ENCODE data around the gene POU2F3.

The POU2F3 gene

DNA sequence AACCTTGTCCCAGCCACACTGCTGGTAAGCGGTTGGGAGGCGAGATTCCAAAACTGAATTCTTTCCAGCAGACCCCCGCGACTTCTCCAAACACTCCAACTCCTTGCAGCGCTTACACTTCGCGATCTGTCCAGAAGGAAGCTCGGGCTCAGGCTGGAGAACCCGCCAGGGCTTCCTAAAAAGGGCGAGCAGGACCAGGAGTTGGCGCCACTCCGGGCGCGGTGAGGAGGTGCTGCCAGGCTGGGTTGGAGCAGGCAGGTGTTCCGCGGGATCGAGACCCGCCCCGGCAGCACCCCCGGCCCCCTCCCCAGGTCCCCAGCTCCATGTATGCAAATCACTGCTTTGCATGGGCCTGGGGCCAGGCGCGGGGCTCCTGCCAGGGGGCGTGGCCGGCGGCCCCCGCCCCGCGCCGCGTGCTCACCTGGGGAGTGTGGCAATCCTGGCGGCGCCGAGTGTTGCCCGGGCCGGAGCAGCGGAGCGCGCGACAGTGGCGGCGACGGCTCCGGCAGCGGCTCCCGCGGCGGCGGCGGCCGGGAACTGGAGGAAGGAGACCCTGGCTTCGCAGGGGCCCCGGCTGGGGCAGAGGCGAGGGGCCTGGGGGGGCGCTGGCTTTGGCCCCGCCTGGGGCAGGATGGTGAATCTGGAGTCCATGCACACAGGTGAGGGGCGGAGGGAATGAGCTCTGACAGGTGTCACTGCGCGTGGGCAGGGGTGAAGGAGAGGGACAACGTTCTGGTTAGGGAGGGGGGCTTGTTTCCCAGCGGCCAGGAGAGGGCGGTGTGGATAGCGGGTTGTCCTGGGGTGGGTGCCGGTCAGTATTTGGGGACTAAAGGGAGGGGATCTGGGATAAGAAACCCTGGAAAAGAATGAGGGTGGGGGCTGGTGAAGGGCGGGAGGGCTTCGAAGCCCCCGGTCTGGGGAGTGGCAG is at the start of gene POU2F3:
POU2F3 (plus strand) TSS at position 428 of the 928 bp plus-strand sequence; CDS start at position 632, 204 bp downstream.
- no peak for DNase-seq

DNA sequence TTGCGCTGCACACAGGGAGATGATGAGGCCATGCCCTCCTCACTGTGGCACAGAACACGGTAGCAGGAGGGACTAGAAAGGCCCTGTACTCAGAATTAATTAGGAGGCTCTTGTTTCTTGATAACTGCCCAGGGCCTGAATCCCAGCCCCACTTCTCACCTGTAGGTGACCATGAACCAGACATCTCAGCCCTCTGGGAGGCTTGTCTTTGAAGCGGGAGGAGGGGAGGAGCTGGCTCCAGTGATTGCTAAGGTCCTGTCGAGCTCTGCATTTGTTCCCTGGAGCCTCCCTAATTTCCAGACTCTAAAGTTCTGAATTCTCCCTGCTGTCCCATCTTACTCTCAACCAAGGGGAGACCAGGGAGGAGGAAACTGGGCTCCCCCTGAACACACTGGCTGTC is 48.9 kb upstream of the POU2F3 start:
- no peak for DNase-seq

DNA sequence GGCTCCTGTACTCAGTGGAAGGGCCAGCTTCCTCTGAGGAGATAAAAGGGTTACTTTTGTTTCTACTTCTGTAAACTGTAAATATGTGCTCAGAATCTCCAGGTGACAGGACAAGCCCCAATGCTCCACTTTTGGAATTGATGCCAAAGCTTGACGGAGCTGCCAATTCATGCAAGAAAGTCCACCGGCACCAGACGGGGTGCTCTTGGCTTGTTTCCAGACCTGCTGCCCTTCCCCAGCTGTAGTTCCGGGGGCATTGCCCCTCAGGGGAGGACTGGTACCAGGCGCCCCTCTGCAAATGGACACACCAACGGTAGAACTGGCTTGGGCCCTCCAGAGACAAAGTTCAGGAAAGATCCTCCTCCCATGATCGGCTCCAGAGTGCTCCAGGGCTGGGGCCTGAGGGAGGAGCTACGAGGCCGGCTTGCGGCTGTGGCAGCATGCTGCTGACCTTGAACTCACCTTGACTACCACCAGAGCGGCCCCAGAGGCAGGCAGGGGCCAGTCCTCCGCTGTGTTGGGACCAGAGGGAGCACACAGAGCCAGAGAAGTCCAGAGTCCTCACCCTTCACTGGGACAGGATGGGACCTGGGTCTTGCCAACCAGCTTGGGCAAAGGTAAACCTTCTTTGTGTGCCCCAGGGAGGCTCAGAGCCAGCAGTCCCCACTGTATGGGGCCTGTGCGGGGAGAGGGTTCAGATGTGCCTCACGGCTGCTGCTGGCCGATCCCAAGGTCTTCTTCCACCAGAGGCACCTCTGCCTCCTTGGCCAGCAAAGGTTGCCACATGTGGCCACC is 46.9 kb upstream of the POU2F3 start:
- no peak for DNase-seq

DNA sequence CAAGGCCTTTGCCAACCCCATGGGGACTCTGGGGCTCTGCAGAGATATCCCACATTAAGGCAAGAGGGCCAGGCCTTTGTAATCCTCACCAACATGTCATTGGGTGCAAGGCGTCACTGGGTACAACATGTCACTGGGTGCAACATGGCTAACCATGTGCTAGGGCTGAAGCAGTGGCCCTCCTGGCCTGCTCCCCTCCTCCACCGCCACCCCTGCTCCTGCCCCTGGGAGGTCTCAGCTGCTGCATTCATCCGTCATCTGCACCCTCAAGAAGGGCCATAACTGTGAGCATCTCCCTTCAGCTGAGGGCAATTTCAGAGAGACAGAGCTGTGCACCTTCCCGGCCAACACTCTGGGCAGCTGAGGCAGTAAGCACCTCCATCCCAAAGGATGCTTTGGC is 45.8 kb upstream of the POU2F3 start:
- no peak for DNase-seq

DNA sequence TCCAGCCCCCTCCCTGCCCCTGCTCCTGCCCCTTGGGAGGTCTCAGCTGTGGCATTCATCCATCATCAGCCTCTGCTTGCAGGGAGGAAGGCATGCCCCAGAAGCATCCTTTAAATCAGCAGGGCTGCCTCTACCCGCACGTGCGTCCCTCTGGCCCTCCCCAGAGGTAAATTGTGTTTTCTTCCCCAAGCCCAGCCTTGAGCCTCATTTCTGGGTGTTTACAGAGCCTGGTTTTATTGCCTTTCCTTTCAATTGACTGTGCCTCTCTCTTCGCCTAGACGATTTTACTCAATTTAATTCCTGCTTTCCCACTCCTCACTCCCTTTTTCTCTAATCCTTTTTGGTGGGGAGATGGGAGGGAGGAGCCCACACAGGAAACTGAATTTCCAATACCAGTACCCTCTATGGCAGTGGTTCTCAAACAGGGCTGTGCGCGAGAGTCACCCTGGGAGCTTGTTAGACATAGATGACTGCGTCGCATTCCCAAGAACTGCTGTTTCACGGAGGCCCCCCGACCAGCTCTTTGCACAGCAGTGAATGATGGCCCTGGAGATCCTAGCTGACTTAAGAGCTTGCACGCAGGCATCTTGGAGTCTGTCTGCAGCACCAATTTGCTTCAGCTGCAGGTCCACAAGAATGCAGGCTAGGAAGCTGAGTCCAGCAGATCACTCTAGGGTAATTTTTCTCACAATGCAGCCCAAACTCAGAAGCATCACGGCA is 44.2 kb upstream of the POU2F3 start:
- DNase-seq, result no peak

DNA sequence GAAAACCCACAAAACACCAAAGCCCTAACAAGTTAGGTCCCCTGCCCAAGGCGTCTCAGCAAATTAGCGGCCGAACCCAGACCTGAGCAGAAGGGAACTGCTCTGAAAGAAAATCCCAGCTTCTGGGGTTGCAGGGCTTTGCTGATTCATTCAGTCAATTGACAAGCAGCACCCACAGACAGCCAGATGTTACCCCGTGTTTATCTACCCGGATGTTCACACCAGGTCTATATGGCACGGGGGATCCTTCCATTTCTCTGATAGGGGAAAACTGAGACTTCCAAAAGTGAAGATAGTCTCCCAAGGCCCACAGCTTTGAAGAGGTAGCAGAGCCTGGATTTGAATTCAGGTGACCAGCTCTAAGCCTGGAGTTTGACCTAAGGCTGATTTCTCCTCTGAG is 43.1 kb upstream of the POU2F3 start:
- no peak for DNase-seq

DNA sequence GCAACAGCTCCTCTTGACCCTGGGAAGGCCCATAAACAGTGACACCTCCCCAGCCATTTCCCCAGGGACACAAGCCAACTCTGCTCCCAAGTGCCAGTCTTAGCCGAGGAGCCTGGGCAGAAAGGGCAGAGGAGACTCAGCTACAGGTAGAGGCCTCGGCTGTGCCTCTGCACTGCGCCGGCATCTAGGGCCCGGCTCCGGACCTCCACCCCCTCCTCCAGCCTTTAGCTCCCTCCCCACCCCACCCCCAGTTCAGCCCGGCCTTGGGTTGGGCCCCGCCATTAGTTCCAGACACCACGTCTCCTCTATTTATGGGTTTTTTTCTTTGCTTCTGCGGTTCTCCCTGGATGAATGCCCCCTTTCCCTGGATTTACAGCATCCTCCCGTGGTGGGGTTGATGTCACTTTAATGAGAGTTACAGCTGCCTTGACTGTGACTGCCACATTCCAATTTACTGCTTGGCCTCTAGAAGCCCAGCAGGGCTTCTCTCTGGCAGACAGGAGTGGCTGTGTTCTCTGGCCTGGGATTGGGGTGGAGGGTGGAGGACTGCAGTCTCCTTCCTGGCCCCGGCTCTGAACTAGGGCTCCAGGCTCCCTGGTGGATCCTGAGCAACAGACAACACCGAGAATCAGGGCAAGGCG is 42.6 kb upstream of the POU2F3 start:
- DNase-seq, result no peak

DNA sequence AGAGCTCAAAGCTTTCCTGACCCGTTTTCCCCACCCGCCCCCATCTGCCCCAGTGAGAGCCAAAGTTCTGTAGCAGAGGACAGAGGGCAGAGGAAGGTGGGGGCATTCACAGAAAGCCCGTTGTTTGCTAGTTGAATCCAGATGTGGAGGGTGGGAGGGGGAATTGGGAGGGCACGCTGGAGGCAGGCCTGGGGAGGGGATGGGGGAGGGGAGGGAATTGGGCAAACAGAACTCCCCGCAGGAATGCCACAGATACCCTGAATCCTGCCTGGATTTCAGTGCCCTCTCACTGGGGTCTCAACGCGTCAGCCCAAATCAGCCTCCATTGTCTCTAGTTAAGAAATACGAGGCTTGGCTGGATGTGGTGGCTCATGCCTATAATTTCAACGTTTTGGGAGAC is 42.0 kb upstream of the POU2F3 start:
- DNase-seq, result no peak

DNA sequence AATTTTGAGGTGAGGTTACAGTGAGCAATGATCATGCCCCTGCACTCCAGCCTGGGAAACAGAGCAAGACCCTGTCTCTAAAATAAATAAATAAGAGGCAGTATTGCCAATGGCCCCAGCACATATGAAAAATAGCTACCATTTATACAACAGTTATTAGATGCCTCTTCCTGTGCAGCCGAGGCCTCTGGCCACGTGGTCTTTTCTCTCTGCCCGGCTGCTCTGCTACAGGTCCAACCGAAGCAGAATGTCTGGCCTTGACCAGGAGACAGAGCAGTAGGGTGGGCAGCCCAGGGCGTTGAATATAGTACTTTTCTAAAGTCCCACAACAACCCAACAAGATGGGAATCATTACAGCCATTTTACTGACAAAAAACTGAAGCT is 41.5 kb upstream of the POU2F3 start:
- no peak for DNase-seq

DNA sequence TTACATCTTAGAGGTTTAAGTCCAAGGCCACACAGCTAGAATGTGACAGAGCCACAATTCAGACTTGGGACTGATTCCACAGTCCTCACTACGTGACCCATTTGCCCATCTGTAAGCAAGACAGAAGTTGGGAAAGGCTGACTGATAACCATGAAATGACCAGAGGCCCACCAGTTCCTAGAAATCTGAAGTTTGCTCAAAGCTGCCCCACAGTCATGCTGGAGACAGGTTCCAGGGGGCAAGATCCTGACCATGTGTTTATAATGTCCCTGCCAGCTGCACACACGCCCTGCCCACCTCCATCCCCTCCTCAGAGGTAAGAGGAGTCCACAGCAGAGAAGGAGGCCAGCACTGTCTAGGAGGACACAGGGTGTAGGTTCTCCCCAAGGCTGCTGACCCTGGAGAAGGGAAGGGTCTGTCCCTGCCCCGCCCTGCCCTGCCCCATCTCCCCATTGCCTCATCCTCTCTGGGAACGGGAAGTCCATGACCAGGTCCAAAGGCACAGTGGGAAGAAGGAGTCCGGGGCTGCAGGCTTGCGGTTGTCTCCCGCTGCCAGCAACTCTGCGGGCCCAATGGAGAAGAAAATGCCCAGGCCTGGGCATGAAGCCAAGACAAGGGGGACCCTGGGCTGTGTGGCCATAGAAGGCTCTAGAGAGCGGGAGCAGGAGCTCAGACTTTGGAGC is 41.0 kb upstream of the POU2F3 start:
- no peak for DNase-seq

DNA sequence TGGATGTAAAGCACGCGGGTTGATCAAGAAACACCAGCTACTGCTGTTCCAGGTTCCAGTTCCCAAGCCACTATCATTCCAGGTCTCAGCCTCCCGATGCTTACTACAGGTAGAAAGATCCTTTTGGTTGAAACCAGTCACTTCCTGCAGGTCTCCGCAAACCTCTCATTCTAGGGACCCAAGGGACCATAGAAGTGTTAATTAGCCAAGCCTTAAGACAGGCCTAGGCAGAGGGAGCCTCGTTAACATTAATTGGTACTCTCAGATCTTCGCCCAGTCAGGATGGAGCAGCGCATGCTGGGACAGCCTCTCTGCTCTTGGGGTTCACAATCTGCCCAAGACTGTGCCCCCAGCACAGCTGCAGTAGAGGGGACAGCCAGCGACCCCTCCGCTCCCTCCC is 40.3 kb upstream of the POU2F3 start:
- DNase-seq, result no peak

DNA sequence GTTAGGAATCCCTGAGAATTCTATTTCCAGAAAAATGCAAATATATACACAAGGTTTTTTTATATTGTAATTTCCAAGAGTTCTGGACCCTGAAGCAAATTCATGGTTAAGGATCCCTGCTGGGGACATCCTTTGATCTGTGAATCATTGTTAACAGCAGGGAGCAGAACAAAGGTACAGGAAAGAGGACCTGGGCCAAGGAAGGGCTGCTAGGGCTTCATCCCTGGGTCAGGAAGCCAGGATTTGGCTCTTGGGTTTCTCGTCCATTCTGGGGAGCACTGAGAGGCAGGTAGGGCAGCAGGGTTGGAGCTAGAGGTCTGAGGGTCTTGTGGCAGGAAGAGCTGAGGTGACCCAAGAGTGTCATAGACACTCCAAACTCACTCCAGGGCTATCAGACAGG is 39.3 kb upstream of the POU2F3 start:
- DNase-seq, result no peak

DNA sequence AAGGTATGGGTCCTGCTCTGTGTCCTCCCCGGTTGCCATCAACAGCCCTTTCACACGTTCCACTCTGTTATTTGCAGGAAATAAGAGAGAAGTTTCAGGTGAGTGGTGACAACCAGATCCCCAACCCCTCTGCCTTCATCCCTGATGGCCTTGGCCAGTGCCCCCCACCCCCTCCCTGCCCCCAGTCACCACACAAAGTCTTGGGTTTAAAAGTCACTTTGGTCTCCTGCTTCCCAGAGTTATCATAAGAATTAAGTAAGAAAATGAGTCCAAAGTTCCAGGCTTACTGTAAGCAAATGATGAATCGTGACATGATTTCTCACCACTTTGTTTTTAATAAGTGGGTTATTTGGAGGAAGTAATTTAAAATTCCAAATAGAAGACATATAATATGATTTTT is 38.3 kb upstream of the POU2F3 start:
- DNase-seq, result no peak

DNA sequence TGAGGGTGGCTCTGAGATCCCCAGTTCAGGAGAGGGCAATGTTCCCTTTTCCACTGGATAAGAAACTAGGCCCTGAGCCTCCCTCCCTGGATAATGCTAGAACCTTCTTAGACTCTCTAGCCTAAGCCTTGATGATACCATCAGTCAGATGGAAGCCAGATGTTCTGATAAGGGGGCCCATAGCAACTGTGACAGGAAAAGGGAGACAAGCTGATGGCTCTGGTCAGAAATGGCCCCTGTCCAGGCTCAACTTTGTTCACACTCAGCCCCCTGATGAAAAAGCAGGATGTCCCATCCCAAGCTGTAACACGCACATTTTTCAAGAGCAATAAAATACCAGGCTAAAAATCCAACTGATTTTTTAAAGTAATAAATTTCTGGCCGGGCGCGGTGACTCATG is 36.3 kb upstream of the POU2F3 start:
- no peak for DNase-seq

DNA sequence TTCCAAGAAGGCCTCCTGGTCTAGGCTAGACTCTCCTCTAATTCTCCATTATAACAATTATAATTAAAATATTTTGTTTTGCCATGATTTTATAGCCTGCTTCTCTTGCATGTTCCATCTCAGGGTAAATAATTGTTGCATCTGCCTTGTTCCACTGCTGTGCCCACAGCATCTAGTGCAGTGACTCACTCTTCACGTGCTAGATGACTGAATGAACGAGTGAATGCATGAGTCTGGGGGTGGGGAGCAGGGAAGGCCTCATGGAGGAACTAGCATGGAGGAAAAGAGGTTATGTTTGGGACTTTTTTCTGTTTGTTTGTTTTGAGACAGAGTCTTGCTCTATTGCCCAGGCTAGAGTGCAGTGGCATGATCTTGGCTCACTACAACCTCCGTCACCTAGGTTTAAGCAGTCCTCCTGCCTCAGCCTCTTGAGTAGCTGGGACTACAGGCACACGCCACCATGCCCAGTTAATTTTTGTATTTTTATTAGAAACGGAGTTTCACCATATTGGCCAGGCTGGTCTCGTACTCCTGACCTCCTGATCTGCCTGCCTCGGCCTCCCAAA is 34.3 kb upstream of the POU2F3 start:
- no peak for DNase-seq

DNA sequence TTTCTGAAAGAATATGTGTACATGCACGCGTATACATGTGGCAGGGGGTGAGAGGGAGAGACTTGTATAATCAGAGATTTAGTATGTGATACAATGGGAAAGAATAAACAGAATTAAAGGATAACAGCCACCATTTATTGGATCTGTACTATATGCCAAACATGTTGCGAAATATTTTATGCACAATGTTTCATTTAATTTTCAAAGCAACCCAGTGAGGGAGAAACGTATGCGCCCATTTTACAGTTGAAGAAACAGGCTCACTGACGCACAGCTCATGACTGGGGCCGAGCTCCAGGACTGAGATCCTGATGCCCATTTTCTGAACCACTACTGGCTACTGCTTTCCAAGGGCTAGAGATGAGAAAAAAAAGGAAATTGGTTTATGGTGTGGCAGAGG is 32.4 kb upstream of the POU2F3 start:
- no peak for DNase-seq

DNA sequence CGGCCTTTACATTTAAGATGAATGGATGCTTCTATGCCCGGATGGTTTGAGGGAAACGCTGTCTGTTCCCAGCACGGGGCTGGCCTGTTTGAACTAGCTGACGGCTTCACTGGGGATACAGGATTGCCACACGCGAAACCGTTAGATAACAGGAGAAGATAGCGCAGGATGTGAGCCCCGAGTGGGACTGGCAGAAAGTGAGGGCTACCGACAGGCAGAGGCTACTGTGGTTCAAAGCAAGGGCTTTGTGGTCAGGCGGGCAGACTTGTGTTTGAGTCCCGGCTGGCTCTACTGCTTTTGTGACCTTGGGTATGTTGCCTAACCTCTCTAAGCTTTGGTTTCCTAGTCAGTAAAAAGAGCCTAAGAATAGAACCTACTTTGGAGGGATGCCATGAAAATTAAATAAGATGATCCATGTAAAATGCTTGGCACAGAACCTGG is 31.9 kb upstream of the POU2F3 start:
- DNase-seq, result no peak

DNA sequence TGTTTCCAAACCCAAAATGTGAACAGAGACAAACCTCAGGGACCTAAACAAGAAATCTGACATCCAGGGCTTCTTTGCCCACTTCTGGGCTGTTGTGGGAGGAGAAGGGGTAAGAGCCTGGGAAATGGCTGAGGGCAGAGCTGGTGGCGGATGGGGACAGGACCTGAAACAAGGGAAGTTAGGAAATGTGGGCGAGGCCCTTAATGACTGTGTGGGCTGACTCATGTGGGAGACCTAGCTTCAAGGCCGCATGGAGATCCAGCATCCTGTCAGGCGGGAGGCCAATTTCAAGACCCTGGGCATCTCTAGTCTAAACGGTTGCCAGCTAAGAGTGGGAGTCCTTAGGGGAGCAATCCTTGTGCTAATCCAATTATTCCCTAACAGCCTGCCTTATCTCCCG is 31.2 kb upstream of the POU2F3 start:
- no peak for DNase-seq

DNA sequence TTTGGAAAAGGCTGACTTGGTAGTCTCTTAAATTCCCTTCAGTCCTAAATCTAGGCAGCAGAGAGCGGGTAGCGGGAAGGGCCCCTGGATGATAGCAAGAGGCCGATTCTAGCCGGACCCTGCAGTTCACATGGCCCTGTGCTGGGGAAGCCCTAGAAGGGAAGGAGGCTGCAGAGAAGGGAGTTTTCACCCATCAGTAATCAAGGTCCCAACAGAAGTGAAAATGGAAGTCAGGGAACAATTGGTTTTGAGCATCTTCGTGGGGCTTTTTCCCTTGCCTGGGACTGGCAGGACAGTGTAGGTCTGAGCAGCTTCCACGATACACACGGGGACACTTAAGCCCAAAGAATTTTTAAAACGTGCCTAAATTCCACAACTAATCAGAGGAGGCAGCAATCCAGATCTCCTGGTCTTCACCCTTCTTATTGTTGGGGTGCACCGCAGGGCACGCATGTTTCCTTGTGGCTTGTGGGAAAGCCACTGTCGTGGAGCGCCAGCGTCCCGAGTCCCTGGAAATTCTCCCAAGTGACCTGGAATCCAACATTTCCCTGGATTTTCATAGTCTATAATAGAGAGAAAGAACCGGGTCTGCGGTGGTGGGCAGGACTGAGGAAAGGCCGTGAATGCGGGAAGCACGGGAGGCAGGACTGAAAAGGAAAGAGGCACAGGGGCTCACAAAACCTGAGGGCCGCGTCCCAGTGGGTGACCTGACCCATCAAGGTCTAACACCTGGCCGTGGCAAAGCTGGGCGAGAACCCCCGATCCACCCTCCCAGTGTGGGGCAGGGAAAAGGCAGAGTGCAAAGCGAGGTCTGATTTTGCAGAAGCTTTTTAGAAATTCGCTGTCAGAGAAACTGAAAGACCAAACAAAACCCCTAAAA is 30.0 kb upstream of the POU2F3 start:
- DNase-seq, result peak; percentile 13

DNA sequence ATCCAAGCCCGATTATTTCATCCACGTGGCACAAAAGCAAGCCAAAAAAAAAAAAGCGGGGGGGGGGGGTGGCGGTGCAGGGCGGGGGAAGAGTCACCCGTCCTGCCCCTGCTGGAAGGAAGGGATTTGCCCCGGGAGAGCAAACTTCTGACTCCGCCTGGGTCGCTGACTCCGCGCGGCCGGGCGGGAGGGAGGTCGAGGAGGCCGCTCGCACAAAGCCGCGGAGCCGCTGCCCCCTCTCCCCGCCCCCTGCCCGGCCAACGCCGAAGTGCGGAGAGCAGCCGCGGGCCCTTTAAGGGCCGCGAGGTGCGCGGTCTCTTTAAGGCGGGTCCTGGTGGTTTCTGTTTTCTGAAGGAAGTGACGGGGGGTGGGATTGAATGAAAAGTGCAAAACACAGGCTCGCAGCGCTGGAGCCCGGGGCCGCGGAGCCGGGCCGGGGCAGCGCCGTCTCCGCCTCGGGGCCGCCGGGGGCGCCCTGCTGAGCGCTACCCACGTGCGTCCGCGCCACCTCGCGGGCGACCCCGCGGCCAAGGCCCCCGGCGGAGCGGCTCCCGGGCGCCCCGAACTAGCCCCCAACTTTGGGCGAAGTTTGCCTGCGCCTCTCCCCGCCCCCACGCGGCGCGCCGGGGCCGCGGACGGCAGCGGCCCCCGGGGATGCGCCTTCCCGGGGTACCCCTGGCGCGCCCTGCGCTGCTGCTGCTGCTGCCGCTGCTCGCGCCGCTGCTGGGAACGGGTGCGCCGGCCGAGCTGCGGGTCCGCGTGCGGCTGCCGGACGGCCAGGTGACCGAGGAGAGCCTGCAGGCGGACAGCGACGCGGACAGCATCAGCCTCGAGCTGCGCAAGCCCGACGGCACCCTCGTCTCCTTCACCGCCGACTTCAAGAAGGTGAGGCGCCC is 29.1 kb upstream of the POU2F3 start, which contains the start of gene OAF:
OAF (plus strand) TSS at position 407 of the 896 bp plus-strand sequence; CDS start at position 655, 248 bp downstream.
- DNase-seq, result peak; percentile 67

All from CD4-positive, alpha-beta T cell treated with Interleukin-6 for 4 hours (primary cell).